Measurements from ENCODE around the gene ERV3-1.
A peak's percentile ranks its signal among the peaks of the same experiment; 100 is the strongest.

DNA sequence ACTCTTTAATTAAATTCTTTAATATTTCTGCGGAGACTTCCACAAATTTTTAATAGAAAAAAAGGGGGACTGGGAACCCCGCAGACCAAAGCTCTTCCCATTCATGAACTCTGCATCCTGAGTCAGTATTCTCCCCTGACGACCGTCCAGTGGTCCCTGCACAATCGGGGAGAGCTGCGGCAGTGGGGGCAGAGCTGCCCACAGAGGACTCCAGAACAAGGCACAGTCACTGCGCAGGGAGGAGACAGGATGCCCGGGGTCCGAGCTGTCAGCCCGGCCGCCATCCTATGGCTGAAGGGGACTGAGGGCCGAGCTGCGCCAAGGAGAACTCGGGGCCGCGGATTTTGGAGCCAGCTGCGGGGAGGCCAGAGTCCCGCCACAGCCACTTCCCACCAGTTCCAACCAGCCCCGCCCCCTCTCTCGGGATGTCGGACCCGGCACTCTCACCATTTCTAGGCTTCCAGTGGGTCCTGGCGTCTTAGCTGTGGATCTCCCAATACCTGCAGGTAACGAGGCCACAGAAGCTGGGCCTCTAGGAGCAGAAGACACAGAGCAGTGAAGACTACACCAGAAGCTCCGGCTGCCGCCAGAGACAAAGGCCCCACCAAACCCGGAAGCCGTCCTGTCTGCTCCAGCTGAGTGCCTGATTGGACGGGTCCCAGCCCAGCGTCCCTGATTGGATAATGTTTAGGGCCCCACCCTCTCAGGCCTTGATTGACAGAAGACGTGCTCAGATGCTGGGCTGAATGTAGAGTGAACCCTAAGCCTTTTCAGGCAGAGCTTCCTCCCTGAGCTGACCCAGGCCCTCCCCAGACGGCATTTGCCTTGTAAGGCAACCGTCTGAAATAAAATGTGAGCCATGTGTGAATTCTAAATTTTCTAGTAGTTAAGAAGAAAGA, at the start of gene ERV3-1:
- no peak for TF ChIP-seq CEBPB (IDR thresholded peaks at IDR 0.05; ENCODE audit: low read depth)
- TF ChIP-seq, protein P1, sequence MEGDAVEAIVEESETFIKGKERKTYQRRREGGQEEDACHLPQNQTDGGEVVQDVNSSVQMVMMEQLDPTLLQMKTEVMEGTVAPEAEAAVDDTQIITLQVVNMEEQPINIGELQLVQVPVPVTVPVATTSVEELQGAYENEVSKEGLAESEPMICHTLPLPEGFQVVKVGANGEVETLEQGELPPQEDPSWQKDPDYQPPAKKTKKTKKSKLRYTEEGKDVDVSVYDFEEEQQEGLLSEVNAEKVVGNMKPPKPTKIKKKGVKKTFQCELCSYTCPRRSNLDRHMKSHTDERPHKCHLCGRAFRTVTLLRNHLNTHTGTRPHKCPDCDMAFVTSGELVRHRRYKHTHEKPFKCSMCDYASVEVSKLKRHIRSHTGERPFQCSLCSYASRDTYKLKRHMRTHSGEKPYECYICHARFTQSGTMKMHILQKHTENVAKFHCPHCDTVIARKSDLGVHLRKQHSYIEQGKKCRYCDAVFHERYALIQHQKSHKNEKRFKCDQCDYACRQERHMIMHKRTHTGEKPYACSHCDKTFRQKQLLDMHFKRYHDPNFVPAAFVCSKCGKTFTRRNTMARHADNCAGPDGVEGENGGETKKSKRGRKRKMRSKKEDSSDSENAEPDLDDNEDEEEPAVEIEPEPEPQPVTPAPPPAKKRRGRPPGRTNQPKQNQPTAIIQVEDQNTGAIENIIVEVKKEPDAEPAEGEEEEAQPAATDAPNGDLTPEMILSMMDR (IDR thresholded peaks at IDR 0.05 in 2 of 3, conservative IDR thresholded peaks at IDR 0.05 in 1 of 3; ENCODE audit: borderline replicate concordance in 1 of 3, insufficient read depth in 1 of 3, low read depth in 2 of 3, low read length in 2 of 3): no peak
- peak; percentile 64 for TF ChIP-seq POLR2A (IDR thresholded peaks at IDR 0.05; ENCODE audit: borderline replicate concordance, extremely low read depth, insufficient read depth, insufficient read length)
- peak; percentile 96 for TF ChIP-seq POLR2AphosphoS5 (IDR thresholded peaks at IDR 0.05; ENCODE audit: low read depth, low read length)
- no peak for TF ChIP-seq EGR1 (IDR thresholded peaks at IDR 0.05; ENCODE audit: low read depth)
- TF ChIP-seq EZH2phosphoT487 (IDR thresholded peaks at IDR 0.05; ENCODE audit: borderline replicate concordance): no peak
- TF ChIP-seq TCF7L2 (IDR thresholded peaks at IDR 0.05; ENCODE audit: borderline replicate concordance, extremely low read depth, insufficient read depth, insufficient read length): no peak
- TF ChIP-seq, protein P2, sequence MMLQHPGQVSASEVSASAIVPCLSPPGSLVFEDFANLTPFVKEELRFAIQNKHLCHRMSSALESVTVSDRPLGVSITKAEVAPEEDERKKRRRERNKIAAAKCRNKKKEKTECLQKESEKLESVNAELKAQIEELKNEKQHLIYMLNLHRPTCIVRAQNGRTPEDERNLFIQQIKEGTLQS (IDR thresholded peaks at IDR 0.05): no peak
- peak; percentile 82; the same call in 1 of the 2 replicates for TF ChIP-seq SIN3A (IDR thresholded peaks at IDR 0.05; ENCODE audit: low read depth)

Data from HCT116 (cell line).